GM19467 (cell line): Measurements from ENCODE around the gene SLFN13.
"Not testable (repeated sequence)": the region's sequence is repeated elsewhere in the genome, so short reads cannot be mapped to it uniquely, and the experiment has no call there.

Experiments
- ATAC-seq: cut with Tn5 transposase; IDR thresholded peaks from one replicate; pipeline ENCODE4 v1.9.1; 2021; ENCODE audit warnings: mild to moderate bottlenecking, moderate library complexity; ENCODE audit not compliant: unreplicated experiment

The SLFN13 gene

GRCh38 chr17:35448214-35448898 lies at the start of gene SLFN13:
Gene SLFN13, minus strand, starts transcription at chr17:35448766. Its CDS starts 3,086 bp downstream, at chr17:35445680.
- ATAC-seq = peak; percentile 61

- ATAC-seq = no peak
Observed at GRCh38 chr17:35496451-35497290, 48.1 kb upstream of the SLFN13 start.

- no peak for ATAC-seq
Observed at GRCh38 chr17:35493040-35493439, 44.5 kb upstream of the SLFN13 start.

- no peak for ATAC-seq
Observed at GRCh38 chr17:35491417-35491816, 42.9 kb upstream of the SLFN13 start.

- no peak for ATAC-seq
Observed at GRCh38 chr17:35489944-35490343, 41.4 kb upstream of the SLFN13 start.

- no peak for ATAC-seq
Observed at GRCh38 chr17:35488991-35489390, 40.4 kb upstream of the SLFN13 start.

GRCh38 chr17:35486920-35487732 lies 38.6 kb upstream of the SLFN13 start:
- ATAC-seq = no peak

GRCh38 chr17:35479271-35479670 lies 30.7 kb upstream of the SLFN13 start:
- no peak for ATAC-seq

GRCh38 chr17:35477248-35477647 lies 28.7 kb upstream of the SLFN13 start:
- ATAC-seq = no peak

- no peak for ATAC-seq
Observed at GRCh38 chr17:35476283-35476820, 27.8 kb upstream of the SLFN13 start.

GRCh38 chr17:35468475-35468874 lies 19.9 kb upstream of the SLFN13 start:
- ATAC-seq = no peak

- ATAC-seq = no peak
Observed at GRCh38 chr17:35467824-35468223, 19.3 kb upstream of the SLFN13 start.

- peak; percentile 88 for ATAC-seq
Observed at GRCh38 chr17:35460354-35460851, 11.8 kb upstream of the SLFN13 start.

GRCh38 chr17:35454035-35454434 lies 5.5 kb upstream of the SLFN13 start:
- ATAC-seq = not testable (repeated sequence)

GRCh38 chr17:35453171-35453570 lies 4.6 kb upstream of the SLFN13 start:
- no peak for ATAC-seq

GRCh38 chr17:35449371-35449931 lies 885 bp upstream of the SLFN13 start:
- no peak for ATAC-seq

- no peak for ATAC-seq
Observed at GRCh38 chr17:35448899-35449227, 297 bp upstream of the SLFN13 start.

- no peak for ATAC-seq
Observed at GRCh38 chr17:35447499-35447898, 1.1 kb downstream of the SLFN13 start.

- ATAC-seq = no peak
Observed at GRCh38 chr17:35438433-35438832, 10.1 kb downstream of the SLFN13 start.

GRCh38 chr17:35433075-35433894 lies 15.3 kb downstream of the SLFN13 start:
- no peak for ATAC-seq
